NT2/D1 (cell line): Measurements from ENCODE around the gene LDHAL6B.

Experiments used
- SUZ12 ChIP-seq: IDR thresholded peaks from 2 replicates; pipeline ENCODE4 v1.6.1; 2011; ENCODE audit not compliant: insufficient read length, insufficient read depth; ENCODE audit errors: extremely low read depth
- YY1 ChIP-seq: IDR thresholded peaks from 2 replicates; pipeline ENCODE4 v1.6.1; 2011; ENCODE audit not compliant: insufficient read length, insufficient read depth
- ZNF274 ChIP-seq: IDR thresholded peaks from 2 replicates; pipeline ENCODE4 v1.6.1; 2011; ENCODE audit warnings: mild to moderate bottlenecking, low read depth, low read length

DNA sequence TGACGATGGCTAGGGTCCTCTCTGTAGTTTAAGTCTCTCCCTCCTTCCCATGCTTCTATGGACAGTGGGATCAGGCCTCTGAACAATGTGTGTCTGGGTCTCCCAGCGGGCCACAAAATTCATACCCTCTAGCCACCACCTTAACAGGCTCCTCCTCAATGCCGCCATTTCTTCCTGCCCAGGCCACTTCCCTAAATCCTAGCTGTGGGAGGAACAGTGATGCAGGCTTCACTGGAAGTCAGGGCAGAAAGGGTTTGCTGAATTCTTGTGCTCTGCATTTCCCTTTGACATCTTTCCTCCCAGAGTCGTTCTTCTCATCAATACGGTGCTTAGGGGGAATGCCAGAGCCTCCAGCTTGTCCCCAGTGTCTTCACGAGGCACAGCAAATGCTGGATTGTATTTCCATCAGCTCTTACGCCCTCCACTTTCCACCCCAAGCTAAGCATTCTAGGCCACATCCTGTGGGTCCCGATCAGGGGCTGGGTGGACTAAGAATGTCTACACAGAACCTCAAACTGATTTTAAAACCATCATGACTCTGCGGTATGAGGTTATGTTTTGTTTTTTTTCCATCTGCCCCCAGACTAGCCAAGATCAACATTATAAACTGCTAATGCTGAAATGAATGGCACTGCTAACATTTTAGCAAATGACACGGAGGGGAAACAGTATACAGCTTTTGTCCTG is 11.9 kb upstream of the LDHAL6B start:
- TF ChIP-seq ZNF274 (no peak), YY1 (no peak), SUZ12 (no peak)
